ENCODE measurements around the gene IQCH. TPM values are rescaled to one million over a fixed set of nuclear protein-coding genes. Genes with fewer than 3 reads are reported as not detected.
A peak's percentile ranks its signal among the peaks of the same experiment; 100 is the strongest.

The IQCH gene
- total RNA-seq, 2 experiments from 2014 or later: 0.98 to 1.9 TPM

DNA sequence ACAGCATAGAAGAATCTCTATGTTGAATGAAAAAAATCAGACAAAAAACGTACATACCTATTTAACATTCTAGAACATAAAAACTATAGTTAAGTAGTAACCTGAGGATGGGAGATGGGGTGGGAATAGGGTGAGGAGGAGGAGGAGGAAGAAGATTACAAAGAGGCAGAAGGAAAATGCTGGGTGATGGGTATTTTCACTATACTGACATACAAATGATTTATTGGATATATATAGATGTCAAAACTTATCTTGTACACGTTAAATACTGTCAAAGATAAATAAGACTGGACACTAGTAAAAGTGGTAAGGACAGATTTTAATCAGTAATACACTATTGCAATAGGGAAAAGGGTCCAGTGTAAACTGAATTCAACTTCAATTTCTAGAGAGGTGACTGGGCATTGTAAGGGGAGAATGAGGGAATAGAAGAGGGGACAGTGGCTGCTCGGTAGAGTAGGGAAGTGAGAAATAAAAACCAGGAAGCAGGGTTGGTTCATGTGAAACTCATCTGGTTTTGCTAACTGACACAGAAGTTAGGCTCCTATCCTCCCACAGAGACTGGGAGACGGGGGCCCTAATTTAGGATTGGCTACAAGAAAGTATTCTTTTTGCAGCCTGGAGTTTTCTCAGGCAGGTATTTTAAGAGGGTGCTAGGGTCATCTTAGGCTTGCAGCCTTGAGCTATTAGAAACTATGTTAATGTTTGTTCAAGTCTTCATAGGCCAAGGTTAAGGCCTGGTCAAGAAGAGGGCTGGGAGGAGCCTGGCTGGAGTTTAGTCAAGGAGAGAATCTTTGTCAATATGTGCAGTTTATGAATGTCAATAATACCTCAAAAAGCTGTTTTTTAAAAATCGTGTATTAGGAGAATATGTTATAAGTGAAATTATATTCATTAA is 251.3 kb downstream of the IQCH start:
- ATAC-seq (no peak), DNase-seq (no peak)
- CTCF ChIA-PET: interaction anchor here (0.6 kb wide), 1 partner anchor 310 kb away, joined by 4 read pairs; no protein-coding TSS in a partner anchor
- Mint-ChIP-seq H3K27ac (no peak overlapping the region), H3K36me3 (no peaks in the 10 kb centered on the region), H3K4me3 (no peak overlapping the region), H3K9me3 (ENCODE audit: low read depth) (no peaks in the 10 kb centered on the region), H3K4me1 (peaks cover 7% of the 10 kb centered on the region), H3K27me3 (no peaks in the 10 kb centered on the region)

DNA sequence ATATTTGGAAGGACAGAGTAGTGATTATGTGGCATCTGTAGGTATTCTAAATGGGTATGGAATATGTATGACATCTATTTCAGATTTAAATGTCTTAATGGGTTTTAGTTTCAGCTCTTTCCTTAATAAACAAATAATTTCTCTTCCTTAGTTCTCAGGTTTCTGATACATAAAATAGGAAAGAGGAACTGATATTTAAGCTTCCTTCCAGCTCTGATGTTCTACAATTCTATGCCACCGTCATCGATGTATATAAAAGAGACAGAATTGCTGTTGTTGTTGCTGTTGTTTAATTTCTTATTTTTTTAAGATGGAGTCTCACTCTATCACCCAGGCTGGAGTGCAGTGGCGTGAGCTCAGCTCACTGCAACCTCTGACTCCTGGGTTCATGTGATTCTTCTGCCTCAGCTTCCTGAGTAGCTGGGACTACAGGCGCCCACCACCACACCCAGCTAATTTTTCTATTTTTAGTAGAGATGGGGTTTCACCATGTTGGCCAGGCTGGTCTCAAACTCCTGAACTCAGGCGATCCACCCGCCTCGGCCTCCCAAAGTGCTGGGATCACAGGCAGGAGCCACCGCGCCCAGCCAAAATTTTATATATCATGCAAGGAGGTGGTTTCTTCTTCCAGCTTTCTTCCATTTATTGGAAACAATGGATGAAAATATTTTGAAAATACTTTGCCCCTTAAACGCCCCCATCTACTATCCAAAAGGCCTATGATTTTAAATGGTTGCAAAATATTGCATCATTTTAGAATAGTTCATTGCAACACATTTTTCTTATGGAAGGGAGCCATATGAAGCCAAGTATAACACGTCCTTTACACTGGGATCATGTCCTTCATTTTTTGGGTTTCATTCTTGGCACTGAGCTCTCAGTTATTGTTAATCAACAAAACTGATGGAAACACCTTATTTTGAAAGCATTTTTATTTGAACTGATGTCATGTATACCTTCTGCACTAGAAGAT is 252.5 kb downstream of the IQCH start:
- ATAC-seq: no peak

GRCh38 chr15:67508407-67508806 is 253.8 kb downstream of the IQCH start:
- no peaks in the 10 kb centered on the region for H3K27me3 Mint-ChIP-seq
- ATAC-seq: no peak

More for the DNA sequence above, 252.5 kb downstream of the IQCH start:
- Mint-ChIP-seq H3K27ac (no peak overlapping the region), H3K36me3 (peaks cover 3% of the 10 kb centered on the region), H3K4me3 (no peak overlapping the region), H3K4me1 (peaks cover 12% of the 10 kb centered on the region), H3K27me3 (no peaks in the 10 kb centered on the region), H3K9me3 (ENCODE audit: low read depth) (no peaks in the 10 kb centered on the region)
- CTCF ChIA-PET: interaction anchor here (0.6 kb wide), 1 partner anchor 309 kb away, joined by 4 read pairs; no protein-coding TSS in a partner anchor
- no peak for DNase-seq

GRCh38 chr15:67509918-67510317 is 255.3 kb downstream of the IQCH start:
- Mint-ChIP-seq H3K9me3 (ENCODE audit: low read depth) (no peaks in the 10 kb centered on the region), H3K36me3 (peaks cover 7% of the 10 kb centered on the region), H3K27me3 (no peaks in the 10 kb centered on the region), H3K27ac (no peak overlapping the region), H3K4me1 (peaks cover 14% of the 10 kb centered on the region), H3K4me3 (no peak overlapping the region)
- DNase-seq (no peak), ATAC-seq (no peak)
- CTCF ChIA-PET: no interaction called here

More at GRCh38 chr15:67508407-67508806, 253.8 kb downstream of the IQCH start:
- no peak overlapping the region for H3K27ac Mint-ChIP-seq
- CTCF ChIA-PET: no interaction called here
- H3K9me3 Mint-ChIP-seq (ENCODE audit: low read depth): no peaks in the 10 kb centered on the region
- peaks cover 7% of the 10 kb centered on the region for H3K36me3 Mint-ChIP-seq
- no peak for DNase-seq
- H3K4me1 Mint-ChIP-seq: peaks cover 14% of the 10 kb centered on the region
- no peak overlapping the region for H3K4me3 Mint-ChIP-seq

DNA sequence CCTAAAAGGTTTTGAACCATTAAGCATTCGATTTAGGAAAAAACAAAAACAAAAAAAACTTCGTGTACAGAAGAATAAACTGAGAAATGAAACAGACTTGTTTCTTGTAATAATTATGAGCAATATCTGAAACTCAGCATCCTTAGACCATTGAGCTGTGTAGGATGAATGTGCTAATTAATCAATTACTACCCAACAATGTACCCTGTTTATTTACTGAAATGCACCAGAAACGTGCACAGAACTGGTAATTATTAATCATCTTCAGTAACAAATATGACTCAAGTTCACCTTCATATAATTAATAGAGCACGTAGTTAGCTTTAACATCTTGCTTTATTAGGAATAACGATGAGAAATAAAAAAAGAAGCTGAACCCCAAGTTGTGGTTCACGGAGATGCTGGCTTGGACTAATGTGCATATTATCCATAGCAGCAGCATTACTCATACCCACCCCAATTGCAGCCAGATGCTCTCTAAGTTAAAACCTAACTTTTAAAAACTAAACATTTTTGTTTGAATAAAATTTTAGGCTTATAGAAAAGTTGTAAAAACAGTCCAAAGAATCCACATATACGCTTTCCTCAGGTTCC is 256.1 kb downstream of the IQCH start:
- DNase-seq (no peak), ATAC-seq (no peak)
- Mint-ChIP-seq H3K27me3 (no peaks in the 10 kb centered on the region), H3K36me3 (peaks cover 7% of the 10 kb centered on the region), H3K4me1 (peaks cover 13% of the 10 kb centered on the region), H3K4me3 (no peak overlapping the region), H3K9me3 (ENCODE audit: low read depth) (no peaks in the 10 kb centered on the region), H3K27ac (no peak overlapping the region)
- CTCF ChIA-PET: no interaction called here

GRCh38 chr15:67511606-67512005 is 257.0 kb downstream of the IQCH start:
- Mint-ChIP-seq H3K36me3 (peaks cover 7% of the 10 kb centered on the region), H3K4me3 (no peak overlapping the region), H3K27me3 (no peaks in the 10 kb centered on the region), H3K4me1 (peaks cover 7% of the 10 kb centered on the region), H3K27ac (no peak overlapping the region), H3K9me3 (ENCODE audit: low read depth) (no peaks in the 10 kb centered on the region)
- DNase-seq (no peak), ATAC-seq (no peak)
- CTCF ChIA-PET: interaction anchor here (0.7 kb wide), 1 partner anchor 10 kb away, joined by 3 read pairs; no protein-coding TSS in a partner anchor

GRCh38 chr15:67512140-67512539 is 257.6 kb downstream of the IQCH start:
- CTCF ChIA-PET: no interaction called here

GRCh38 chr15:67512933-67513714 is 258.5 kb downstream of the IQCH start:
- DNase-seq (no peak), ATAC-seq (no peak)
- CTCF ChIA-PET: no interaction called here
- Mint-ChIP-seq H3K4me3 (no peak overlapping the region), H3K4me1 (peaks cover 7% of the 10 kb centered on the region), H3K27ac (no peak overlapping the region), H3K27me3 (no peaks in the 10 kb centered on the region), H3K36me3 (peaks cover 7% of the 10 kb centered on the region), H3K9me3 (ENCODE audit: low read depth) (no peaks in the 10 kb centered on the region)

More at GRCh38 chr15:67512140-67512539, 257.6 kb downstream of the IQCH start:
- Mint-ChIP-seq H3K9me3 (ENCODE audit: low read depth) (no peaks in the 10 kb centered on the region), H3K27me3 (no peaks in the 10 kb centered on the region), H3K4me1 (peaks cover 7% of the 10 kb centered on the region), H3K36me3 (peaks cover 7% of the 10 kb centered on the region), H3K27ac (no peak overlapping the region), H3K4me3 (no peak overlapping the region)
- ATAC-seq: no peak
- no peak for DNase-seq

DNA sequence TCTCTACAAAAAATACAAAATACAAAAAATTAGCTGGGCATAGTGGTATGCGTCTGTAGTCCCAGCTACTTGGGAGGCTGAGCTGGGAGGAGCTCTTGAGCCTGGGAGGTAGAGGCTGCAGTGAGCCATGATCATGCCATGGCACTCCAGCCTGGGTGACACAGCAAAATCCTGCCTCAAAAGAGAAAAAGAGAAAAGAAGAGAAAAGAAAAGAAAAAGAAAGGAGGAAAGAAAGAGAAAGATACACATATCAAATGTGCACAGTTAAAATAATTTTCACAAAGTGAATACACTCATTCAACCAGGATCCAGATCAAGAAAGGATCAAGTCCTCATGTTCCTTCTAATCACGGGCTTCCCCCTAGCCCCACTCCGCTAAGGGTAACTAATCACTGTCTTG is 260.5 kb downstream of the IQCH start:
- peaks cover 7% of the 10 kb centered on the region for H3K4me1 Mint-ChIP-seq
- peak overlapping the region; percentile 59 for H3K27ac Mint-ChIP-seq
- no peaks in the 10 kb centered on the region for H3K9me3 Mint-ChIP-seq (ENCODE audit: low read depth)
- no peaks in the 10 kb centered on the region for H3K27me3 Mint-ChIP-seq
- DNase-seq (no peak), ATAC-seq (no peak)
- no peak overlapping the region for H3K4me3 Mint-ChIP-seq
- peaks cover 9% of the 10 kb centered on the region for H3K36me3 Mint-ChIP-seq
- CTCF ChIA-PET: no interaction called here

DNA sequence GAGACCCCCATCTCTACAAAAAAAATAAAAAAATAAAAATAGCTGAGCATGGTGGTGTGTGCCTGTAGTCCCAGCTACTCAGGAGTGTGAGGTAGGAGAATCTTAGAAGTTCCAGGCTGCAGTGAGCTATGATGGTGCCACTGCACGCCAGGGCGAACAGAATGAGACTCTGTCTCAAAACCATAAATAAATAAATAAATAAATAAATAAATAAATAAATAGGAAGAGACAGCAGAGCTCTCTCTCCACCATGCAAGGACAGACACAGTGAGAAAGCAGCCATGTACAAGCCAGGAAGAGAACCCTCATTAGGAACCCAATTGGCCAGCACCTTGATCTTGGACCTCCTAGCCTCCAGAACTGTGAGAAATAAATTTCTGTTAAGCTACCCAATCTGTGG is 261.0 kb downstream of the IQCH start:
- H3K9me3 Mint-ChIP-seq (ENCODE audit: low read depth): no peaks in the 10 kb centered on the region
- CTCF ChIA-PET: no interaction called here
- DNase-seq (no peak), ATAC-seq (no peak)
- H3K4me3 Mint-ChIP-seq: no peak overlapping the region
- no peaks in the 10 kb centered on the region for H3K27me3 Mint-ChIP-seq
- peaks cover 9% of the 10 kb centered on the region for H3K36me3 Mint-ChIP-seq
- H3K27ac Mint-ChIP-seq: no peak overlapping the region
- H3K4me1 Mint-ChIP-seq: peaks cover 11% of the 10 kb centered on the region

- H3K27me3 Mint-ChIP-seq: no peaks in the 10 kb centered on the region
- CTCF ChIA-PET: interaction anchor here (0.9 to 1.5 kb wide), 2 partner anchors 19 to 63 kb away, joined by 3 read pairs; no protein-coding TSS in a partner anchor
- H3K27ac Mint-ChIP-seq: peak overlapping the region; percentile 87
- no peaks in the 10 kb centered on the region for H3K9me3 Mint-ChIP-seq (ENCODE audit: low read depth)
- H3K36me3 Mint-ChIP-seq: peaks cover 3% of the 10 kb centered on the region
- ATAC-seq (no peak), DNase-seq (no peak)
- H3K4me3 Mint-ChIP-seq: peak overlapping the region; percentile 94
- H3K4me1 Mint-ChIP-seq: peaks cover 25% of the 10 kb centered on the region
Observed at GRCh38 chr15:67520321-67521028, 265.9 kb downstream of the IQCH start.
